ENCODE data around the gene RNF5. TPM values are rescaled to one million over a fixed set of nuclear protein-coding genes. Genes with fewer than 3 reads are reported as not detected.

RNF5 gene
- total RNA-seq, 1 experiment from 2014 or later: 85.4 TPM

DNA sequence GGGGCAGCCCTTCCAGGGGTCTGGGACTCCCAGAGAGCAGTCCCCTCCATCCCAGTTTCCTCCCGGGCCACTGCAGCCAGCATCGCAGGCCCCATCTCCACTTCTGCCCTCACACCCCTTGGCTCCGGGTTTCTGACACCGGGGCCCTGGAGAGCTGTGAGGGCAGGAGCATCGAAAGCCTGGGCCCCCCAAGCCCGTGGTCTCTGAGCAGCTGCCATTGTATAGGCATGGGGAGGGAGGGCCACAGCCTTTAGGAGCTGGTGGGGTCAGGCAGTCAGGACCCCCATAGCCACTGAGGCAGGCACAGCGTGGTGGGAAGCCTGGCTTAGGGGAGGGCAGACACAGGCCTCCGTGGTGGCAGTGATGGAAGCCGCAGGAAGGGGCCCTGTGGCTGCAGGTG is 24.0 kb downstream of the RNF5 start:
- TF ChIP-seq, protein P1, sequence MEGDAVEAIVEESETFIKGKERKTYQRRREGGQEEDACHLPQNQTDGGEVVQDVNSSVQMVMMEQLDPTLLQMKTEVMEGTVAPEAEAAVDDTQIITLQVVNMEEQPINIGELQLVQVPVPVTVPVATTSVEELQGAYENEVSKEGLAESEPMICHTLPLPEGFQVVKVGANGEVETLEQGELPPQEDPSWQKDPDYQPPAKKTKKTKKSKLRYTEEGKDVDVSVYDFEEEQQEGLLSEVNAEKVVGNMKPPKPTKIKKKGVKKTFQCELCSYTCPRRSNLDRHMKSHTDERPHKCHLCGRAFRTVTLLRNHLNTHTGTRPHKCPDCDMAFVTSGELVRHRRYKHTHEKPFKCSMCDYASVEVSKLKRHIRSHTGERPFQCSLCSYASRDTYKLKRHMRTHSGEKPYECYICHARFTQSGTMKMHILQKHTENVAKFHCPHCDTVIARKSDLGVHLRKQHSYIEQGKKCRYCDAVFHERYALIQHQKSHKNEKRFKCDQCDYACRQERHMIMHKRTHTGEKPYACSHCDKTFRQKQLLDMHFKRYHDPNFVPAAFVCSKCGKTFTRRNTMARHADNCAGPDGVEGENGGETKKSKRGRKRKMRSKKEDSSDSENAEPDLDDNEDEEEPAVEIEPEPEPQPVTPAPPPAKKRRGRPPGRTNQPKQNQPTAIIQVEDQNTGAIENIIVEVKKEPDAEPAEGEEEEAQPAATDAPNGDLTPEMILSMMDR (IDR thresholded peaks at IDR 0.05; ENCODE audit: unreplicated experiment): no peak
- Mint-ChIP-seq H3K27me3 (ENCODE audit: unreplicated experiment) (peaks cover 60% of the 10 kb centered on the region), H3K4me3 (ENCODE audit: low read depth, unreplicated experiment) (no peak overlapping the region), H3K36me3 (ENCODE audit: insufficient read depth, unreplicated experiment) (peaks cover 9% of the 10 kb centered on the region), H3K27ac (ENCODE audit: unreplicated experiment) (no peak overlapping the region), H3K9me3 (ENCODE audit: low read depth, unreplicated experiment) (no peaks in the 10 kb centered on the region), H3K4me1 (ENCODE audit: low read depth, unreplicated experiment) (peaks cover 3% of the 10 kb centered on the region)
- CTCF ChIA-PET: no interaction called here
- intact Hi-C loops (cut with micrococcal nuclease; ENCODE audit: unreplicated experiment): no loop called here
- BruUV-seq (replicated peaks): no TSS peak
- no peak for DNase-seq

DNA sequence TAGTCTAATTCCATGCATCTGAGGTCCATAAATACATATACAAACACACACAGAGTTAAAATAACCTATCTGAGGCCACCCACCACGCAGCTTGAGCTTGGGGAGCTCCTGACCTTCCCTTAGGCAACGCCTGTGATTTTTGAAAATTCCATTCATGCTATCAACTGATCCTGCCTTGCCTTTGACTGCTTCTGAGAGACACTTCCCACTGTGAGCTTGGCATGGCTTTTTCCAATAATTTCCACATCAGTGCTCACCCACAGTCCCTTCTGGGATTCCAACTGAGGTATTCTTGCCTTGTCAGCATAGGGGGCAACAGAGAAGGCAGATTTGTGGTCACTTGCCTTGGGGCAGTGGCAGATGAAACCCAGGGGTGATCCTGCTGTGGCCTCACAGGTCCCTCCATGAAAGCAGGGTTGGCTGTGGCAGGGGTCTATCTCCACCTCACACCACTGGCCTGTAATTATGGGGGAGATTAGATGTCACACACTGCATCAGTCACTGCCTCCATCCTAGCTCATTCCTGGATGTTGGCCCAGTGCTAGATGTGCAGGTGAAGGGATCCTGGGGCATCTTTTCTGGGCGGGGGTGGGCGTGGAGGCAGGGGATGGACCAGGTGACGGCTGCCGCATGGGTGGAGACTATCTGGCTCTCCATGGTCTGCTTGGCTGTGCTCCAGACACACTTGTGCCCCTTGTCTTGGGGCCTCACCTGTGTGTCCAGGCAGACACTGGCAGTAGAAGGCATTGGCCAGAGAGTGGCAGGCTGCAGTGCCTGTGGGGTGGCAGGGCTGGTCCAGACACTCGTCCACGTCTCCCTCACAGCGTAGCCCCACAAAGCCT is 25.4 kb downstream of the RNF5 start:
- Mint-ChIP-seq H3K4me3 (ENCODE audit: low read depth, unreplicated experiment) (no peak overlapping the region), H3K36me3 (ENCODE audit: insufficient read depth, unreplicated experiment) (peaks cover 4% of the 10 kb centered on the region), H3K9me3 (ENCODE audit: low read depth, unreplicated experiment) (no peaks in the 10 kb centered on the region), H3K27ac (ENCODE audit: unreplicated experiment) (no peak overlapping the region), H3K4me1 (ENCODE audit: low read depth, unreplicated experiment) (no peaks in the 10 kb centered on the region), H3K27me3 (ENCODE audit: unreplicated experiment) (peaks cover 66% of the 10 kb centered on the region)
- CTCF ChIA-PET: interaction anchor here (0.6 to 0.9 kb wide), 2 partner anchors 20 to 1045 kb away, joined by 3 read pairs; partner anchors contain the start of gene NOTCH4
- intact Hi-C loops (cut with micrococcal nuclease; ENCODE audit: unreplicated experiment): no loop called here
- no TSS peak for BruUV-seq (replicated peaks)
- TF ChIP-seq, protein P1 (IDR thresholded peaks at IDR 0.05; ENCODE audit: unreplicated experiment): no peak
- DNase-seq: no peak

DNA sequence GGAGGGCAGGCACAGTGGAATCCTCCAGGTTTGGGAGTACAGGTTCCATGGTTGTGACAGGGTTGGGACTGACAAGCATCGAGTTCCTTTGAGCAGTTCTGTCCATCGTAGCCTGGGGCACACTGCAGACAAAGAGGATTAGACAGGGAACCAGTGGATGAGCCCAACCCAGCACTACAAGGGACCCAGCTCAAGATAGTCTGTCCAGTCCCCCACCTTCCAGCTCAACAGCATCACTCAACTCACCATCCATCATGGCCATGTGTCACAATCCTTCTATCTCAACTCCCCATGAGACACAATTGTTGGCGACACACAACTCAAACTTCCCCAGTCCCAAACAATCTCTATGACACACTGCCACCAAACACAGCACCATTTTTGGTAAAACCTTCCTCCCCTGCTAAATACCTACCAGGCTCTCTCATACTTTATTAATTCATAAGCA is 26.1 kb downstream of the RNF5 start:
- Mint-ChIP-seq H3K4me3 (ENCODE audit: low read depth, unreplicated experiment) (no peak overlapping the region), H3K27me3 (ENCODE audit: unreplicated experiment) (peaks cover 72% of the 10 kb centered on the region), H3K9me3 (ENCODE audit: low read depth, unreplicated experiment) (no peaks in the 10 kb centered on the region), H3K36me3 (ENCODE audit: insufficient read depth, unreplicated experiment) (no peaks in the 10 kb centered on the region), H3K27ac (ENCODE audit: unreplicated experiment) (no peak overlapping the region), H3K4me1 (ENCODE audit: low read depth, unreplicated experiment) (no peaks in the 10 kb centered on the region)
- TF ChIP-seq, protein P1 (IDR thresholded peaks at IDR 0.05; ENCODE audit: unreplicated experiment): no peak
- CTCF ChIA-PET: no interaction called here
- no peak for DNase-seq
- BruUV-seq (replicated peaks): no TSS peak
- intact Hi-C loops (cut with micrococcal nuclease; ENCODE audit: unreplicated experiment): no loop called here

DNA sequence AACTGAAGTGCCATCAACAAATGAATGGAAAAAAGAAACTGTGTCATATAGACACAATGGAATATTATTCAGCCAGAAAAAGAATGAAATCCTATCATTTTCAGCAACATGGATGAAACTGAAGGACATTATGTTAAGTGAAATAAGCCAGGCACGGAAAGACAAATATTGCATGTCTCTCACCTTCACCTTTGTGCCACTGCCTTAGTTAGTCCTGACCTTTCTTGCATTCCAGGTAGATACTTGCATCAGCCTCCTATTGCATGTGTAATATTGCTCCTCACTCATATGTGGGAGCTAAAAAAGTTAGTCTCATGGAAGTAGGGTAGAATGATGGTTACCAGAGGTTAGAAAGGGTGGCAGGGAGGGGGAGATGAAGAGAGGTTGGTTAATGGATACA is 30.8 kb downstream of the RNF5 start:
- Mint-ChIP-seq H3K9me3 (ENCODE audit: low read depth, unreplicated experiment) (no peaks in the 10 kb centered on the region), H3K27ac (ENCODE audit: unreplicated experiment) (no peak overlapping the region), H3K27me3 (ENCODE audit: unreplicated experiment) (peaks cover 77% of the 10 kb centered on the region), H3K4me3 (ENCODE audit: low read depth, unreplicated experiment) (no peak overlapping the region), H3K4me1 (ENCODE audit: low read depth, unreplicated experiment) (no peaks in the 10 kb centered on the region), H3K36me3 (ENCODE audit: insufficient read depth, unreplicated experiment) (peaks cover 4% of the 10 kb centered on the region)
- BruUV-seq (replicated peaks): no TSS peak
- DNase-seq: no peak
- CTCF ChIA-PET: no interaction called here
- TF ChIP-seq, protein P1 (IDR thresholded peaks at IDR 0.05; ENCODE audit: unreplicated experiment): no peak
- intact Hi-C loops (cut with micrococcal nuclease; ENCODE audit: unreplicated experiment): no loop called here

Measured in Calu3 (cell line).